Neural cell (in vitro differentiated cells): ENCODE results near the gene GZF1. TPM values are rescaled to one million over a fixed set of nuclear protein-coding genes. Genes with fewer than 3 reads are reported as not detected.

ENCODE experiments used
- H2AFZ ChIP-seq: fragments of 200-600, 300-800 bp; sonication (generic), shearing (Covaris generic); 2 replicates; pipeline ENCODE4 v1.6.0; 2014; ENCODE audit warnings: low read depth, mild to moderate bottlenecking, antibody characterized with exemption, low read length, moderate library complexity
- H3F3A ChIP-seq: fragments of 200-600 bp; shearing (Covaris generic); 2 replicates; pipeline ENCODE4 v1.6.1; 2016; ENCODE audit warnings: mild to moderate bottlenecking, moderate library complexity, mixed read lengths, antibody characterized with exemption, low read length; ENCODE audit not compliant: insufficient read depth, poor library complexity, severe bottlenecking
- H3K27ac ChIP-seq: fragments of 200-600, 300-800 bp; sonication (generic), shearing (Covaris generic); 2 replicates; pipeline ENCODE4 v1.5.1; 2014; ENCODE audit warnings: mild to moderate bottlenecking, low read length, moderate library complexity
- H3K27me3 ChIP-seq: fragments of 300-800, 200-600 bp; sonication (generic), shearing (Covaris generic); 2 replicates; pipeline ENCODE4 v1.6.0; 2014; ENCODE audit warnings: mild to moderate bottlenecking, low read depth, low read length, moderate library complexity; ENCODE audit not compliant: insufficient read depth
- H3K36me3 ChIP-seq: fragments of 300-800, 200-600 bp; sonication (generic), shearing (Covaris generic); 2 replicates; pipeline ENCODE4 v1.5.1; 2014; ENCODE audit warnings: mild to moderate bottlenecking, antibody characterized with exemption, low read length, moderate library complexity; ENCODE audit not compliant: insufficient read depth
- H3K4me2 ChIP-seq: fragments of 300-800, 200-600 bp; sonication (generic), shearing (Covaris generic); 2 replicates; pipeline ENCODE4 v1.6.0; 2014; ENCODE audit warnings: mild to moderate bottlenecking, low read length
- H3K4me3 ChIP-seq: fragments of 300-800, 200-600 bp; sonication (generic), shearing (Covaris generic); 2 replicates; pipeline ENCODE4 v1.5.1; 2014; ENCODE audit warnings: mild to moderate bottlenecking, low read length, moderate library complexity
- H3K79me2 ChIP-seq: fragments of 200-600 bp; shearing (Covaris generic); replicated peaks from 2 replicates; pipeline ENCODE4 v1.6.0; 2014; ENCODE audit warnings: mild to moderate bottlenecking, low read length, moderate library complexity; ENCODE audit not compliant: insufficient read depth
- H3K9ac ChIP-seq: fragments of 300-800, 200-600 bp; sonication (generic), shearing (Covaris generic); 2 replicates; pipeline ENCODE4 v1.6.1; 2016; ENCODE audit warnings: mild to moderate bottlenecking, low read length, mixed read lengths
- H3K9me2 ChIP-seq: fragments of 200-600 bp; shearing (Covaris generic); 2 replicates; pipeline ENCODE4 v1.6.1; 2016; ENCODE audit warnings: mild to moderate bottlenecking, low read length, mixed read lengths; ENCODE audit not compliant: insufficient read depth
- H3K9me3 ChIP-seq: fragments of 200-600, 300-800 bp; sonication (generic), shearing (Covaris generic); 2 replicates; pipeline ENCODE4 v1.6.1; 2016; ENCODE audit warnings: mild to moderate bottlenecking, mixed run types, low read length, moderate library complexity, mixed read lengths
- H4K20me1 ChIP-seq: fragments of 200-600 bp; shearing (Covaris generic); 2 replicates; pipeline ENCODE4 v1.6.1; 2016; ENCODE audit warnings: mild to moderate bottlenecking, mixed run types; ENCODE audit not compliant: insufficient read depth
- EP300 ChIP-seq: fragments of 450-650 bp; conservative IDR thresholded peaks from 2 replicates; pipeline ENCODE4 v1.6.1; 2014; ENCODE audit warnings: antibody characterized with exemption, mild to moderate bottlenecking, moderate library complexity; ENCODE audit not compliant: poor library complexity, severe bottlenecking
- EZH2 ChIP-seq: fragments of 200-600, 300-800 bp; shearing (Covaris generic), sonication (generic); IDR thresholded peaks from 2 replicates; pipeline ENCODE4 v1.6.1; 2014; ENCODE audit warnings: antibody characterized with exemption, low read length, borderline replicate concordance, mild to moderate bottlenecking; ENCODE audit not compliant: insufficient read depth, poor library complexity, severe bottlenecking
- MXI1 ChIP-seq: fragments of 450-650 bp; conservative IDR thresholded peaks from 2 replicates; pipeline ENCODE4 v1.6.1; 2014; ENCODE audit warnings: antibody characterized with exemption, mild to moderate bottlenecking; ENCODE audit not compliant: poor library complexity, severe bottlenecking
- POLR2AphosphoS5 ChIP-seq: IDR thresholded peaks from 2 replicates; pipeline ENCODE4 v1.6.1; 2012
- RAD21 ChIP-seq: fragments of 450-650 bp; conservative IDR thresholded peaks from 2 replicates; pipeline ENCODE4 v1.6.1; 2014; ENCODE audit warnings: antibody characterized with exemption, mild to moderate bottlenecking, moderate library complexity
- REST ChIP-seq: IDR thresholded peaks from 2 replicates; pipeline ENCODE4 v1.6.1; 2012; ENCODE audit warnings: borderline replicate concordance
- SMC3 ChIP-seq: fragments of 450-650 bp; conservative IDR thresholded peaks from 2 replicates; pipeline ENCODE4 v1.6.1; 2014; ENCODE audit warnings: antibody characterized with exemption, mild to moderate bottlenecking, moderate library complexity; ENCODE audit not compliant: poor library complexity
- TAF1 ChIP-seq: IDR thresholded peaks from 2 replicates; pipeline ENCODE4 v1.6.1; 2012; ENCODE audit warnings: low read depth
- polyA plus RNA-seq: library from polyadenylated mRNA; depleted of rRNA; stranded (reverse); fragments of >200 nt; gene quantifications from 2 replicates; pipeline ENCODE4 v1.2.3, GENCODE V29; 2014
- TF ChIP-seq, protein P1 (sequence below): fragments of 450-650 bp; IDR thresholded peaks from 2 replicates; pipeline ENCODE4 v1.5.1; 2014; ENCODE audit warnings: antibody characterized with exemption, mild to moderate bottlenecking, moderate library complexity; ENCODE audit not compliant: poor library complexity, severe bottlenecking

The GZF1 gene
- polyA plus RNA-seq, 1 donor from 2014 or later, result 13.8 TPM

DNA sequence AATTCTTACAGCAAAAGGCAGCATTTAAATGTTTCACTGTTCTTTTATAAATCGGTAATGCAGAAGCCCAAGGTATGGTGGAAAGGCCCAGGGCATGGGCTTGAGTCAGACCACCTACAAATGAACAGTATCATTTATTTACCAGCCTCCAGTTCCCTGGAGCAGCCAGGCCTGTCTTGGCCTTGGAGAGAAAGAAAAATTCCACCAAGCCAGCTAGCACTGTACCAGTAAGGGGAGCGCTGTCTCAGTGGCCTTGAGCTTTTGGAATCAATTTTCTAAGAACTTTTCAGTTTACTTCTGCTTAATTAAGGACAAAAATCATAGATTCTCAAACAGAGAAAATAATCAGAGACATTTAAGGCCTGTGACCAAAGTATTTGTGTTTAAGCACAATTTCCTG is 47.0 kb downstream of the GZF1 start:
- Histone ChIP-seq H3K36me3 (no peaks in the 10 kb centered on the region), H3F3A (no peaks in the 10 kb centered on the region), H4K20me1 (no peaks in the 10 kb centered on the region), H3K27ac (no peak overlapping the region), H3K9me3 (no peaks in the 10 kb centered on the region), H3K9me2 (no peaks in the 10 kb centered on the region), H3K4me2 (no peak overlapping the region), H3K4me3 (no peak overlapping the region), H3K9ac (no peak overlapping the region), H3K79me2 (peaks cover 32% of the 10 kb centered on the region), H3K27me3 (no peaks in the 10 kb centered on the region), H2AFZ (no peak overlapping the region)
- TF ChIP-seq REST, result no peak
- TF ChIP-seq EP300, result no peak
- no peak for TF ChIP-seq MXI1
- TF ChIP-seq POLR2AphosphoS5, result no peak
- TF ChIP-seq TAF1, result no peak
- TF ChIP-seq EZH2, result no peak
- no peak for TF ChIP-seq SMC3
- no peak for TF ChIP-seq RAD21
- TF ChIP-seq, protein P1, sequence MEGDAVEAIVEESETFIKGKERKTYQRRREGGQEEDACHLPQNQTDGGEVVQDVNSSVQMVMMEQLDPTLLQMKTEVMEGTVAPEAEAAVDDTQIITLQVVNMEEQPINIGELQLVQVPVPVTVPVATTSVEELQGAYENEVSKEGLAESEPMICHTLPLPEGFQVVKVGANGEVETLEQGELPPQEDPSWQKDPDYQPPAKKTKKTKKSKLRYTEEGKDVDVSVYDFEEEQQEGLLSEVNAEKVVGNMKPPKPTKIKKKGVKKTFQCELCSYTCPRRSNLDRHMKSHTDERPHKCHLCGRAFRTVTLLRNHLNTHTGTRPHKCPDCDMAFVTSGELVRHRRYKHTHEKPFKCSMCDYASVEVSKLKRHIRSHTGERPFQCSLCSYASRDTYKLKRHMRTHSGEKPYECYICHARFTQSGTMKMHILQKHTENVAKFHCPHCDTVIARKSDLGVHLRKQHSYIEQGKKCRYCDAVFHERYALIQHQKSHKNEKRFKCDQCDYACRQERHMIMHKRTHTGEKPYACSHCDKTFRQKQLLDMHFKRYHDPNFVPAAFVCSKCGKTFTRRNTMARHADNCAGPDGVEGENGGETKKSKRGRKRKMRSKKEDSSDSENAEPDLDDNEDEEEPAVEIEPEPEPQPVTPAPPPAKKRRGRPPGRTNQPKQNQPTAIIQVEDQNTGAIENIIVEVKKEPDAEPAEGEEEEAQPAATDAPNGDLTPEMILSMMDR, result no peak

DNA sequence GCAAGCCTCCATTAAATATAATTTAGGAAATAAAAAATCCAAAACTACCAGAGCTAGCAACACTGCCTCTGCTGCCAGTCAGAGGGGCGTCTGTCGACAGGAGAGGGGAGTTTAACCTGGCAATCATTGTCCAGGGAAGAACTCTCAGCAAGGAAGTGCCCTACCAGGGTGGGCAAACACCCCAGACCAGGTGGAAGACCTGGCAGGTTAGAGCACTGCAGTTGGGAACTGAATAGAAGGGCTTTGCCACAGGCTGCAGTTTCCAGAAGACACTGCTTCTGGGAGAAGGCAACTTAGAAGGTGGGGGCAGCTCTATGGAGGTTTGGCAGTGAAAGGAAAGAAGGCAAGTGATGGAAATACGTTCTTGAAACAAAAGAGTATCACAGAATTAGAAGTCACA is 47.8 kb downstream of the GZF1 start:
- Histone ChIP-seq H3K36me3 (no peaks in the 10 kb centered on the region), H3K9me3 (no peaks in the 10 kb centered on the region), H3K4me3 (no peak overlapping the region), H3K9me2 (no peaks in the 10 kb centered on the region), H3K4me2 (no peak overlapping the region), H3K79me2 (peaks cover 39% of the 10 kb centered on the region), H2AFZ (no peak overlapping the region), H3F3A (no peaks in the 10 kb centered on the region), H3K9ac (no peak overlapping the region), H3K27ac (no peak overlapping the region), H4K20me1 (no peaks in the 10 kb centered on the region), H3K27me3 (no peaks in the 10 kb centered on the region)
- TF ChIP-seq RAD21 (no peak), TAF1 (no peak), POLR2AphosphoS5 (no peak), REST (no peak), EP300 (no peak), MXI1 (no peak), SMC3 (no peak), EZH2 (no peak)
- TF ChIP-seq, protein P1, result no peak
